ENCODE results near the gene DNAJB14.
A peak's percentile ranks its signal among the peaks of the same experiment; 100 is the strongest.

Gene DNAJB14

GRCh38 chr4:99971453-99972111 is 25.2 kb upstream of the DNAJB14 start:
- H3K4me3 ChIP-seq (ENCODE audit: low read depth in 1 of 2, low read length in 2 of 2) = no peak overlapping the region
- no peak for DNase-seq
- H3K9me3 ChIP-seq (ENCODE audit: insufficient read depth, low read length, severe bottlenecking) = no peaks in the 10 kb centered on the region
- TF ChIP-seq EZH2 (IDR thresholded peaks at IDR 0.05; ENCODE audit: borderline replicate concordance, low read depth, low read length, severe bottlenecking) = no peak
- TF ChIP-seq CTCF (IDR thresholded peaks at IDR 0.05; ENCODE audit: borderline replicate concordance, extremely low read depth, low read length, poor library complexity, severe bottlenecking) = no peak
- no peaks in the 10 kb centered on the region for H4K20me1 ChIP-seq (ENCODE audit: insufficient read depth, low read length)
- H3K27ac ChIP-seq (ENCODE audit: low read length) = peak overlapping the region; percentile 9; the same call in 1 of the 2 replicates
- H2AFZ ChIP-seq (ENCODE audit: low read depth, low read length) = no peak overlapping the region
- no peaks in the 10 kb centered on the region for H3K27me3 ChIP-seq (ENCODE audit: insufficient read depth, low read length, poor library complexity)
- no peaks in the 10 kb centered on the region for H3K36me3 ChIP-seq (ENCODE audit: insufficient read depth, low read length)
- H3K79me2 ChIP-seq (ENCODE audit: insufficient read depth, low read length) = no peaks in the 10 kb centered on the region
- H3K4me1 ChIP-seq (ENCODE audit: insufficient read depth, low read length) = peaks cover 5% of the 10 kb centered on the region
- H3K9ac ChIP-seq (ENCODE audit: low read depth, low read length) = no peak overlapping the region
- H3K4me2 ChIP-seq (ENCODE audit: insufficient read depth, low read length) = no peak overlapping the region
- no peak for ATAC-seq (ENCODE audit: insufficient read depth, low read depth)

GRCh38 chr4:99968330-99968729 is 21.9 kb upstream of the DNAJB14 start:
- TF ChIP-seq CTCF (IDR thresholded peaks at IDR 0.05; ENCODE audit: borderline replicate concordance, extremely low read depth, low read length, poor library complexity, severe bottlenecking) = no peak
- no peak for TF ChIP-seq EZH2 (IDR thresholded peaks at IDR 0.05; ENCODE audit: borderline replicate concordance, low read depth, low read length, severe bottlenecking)
- Histone ChIP-seq H3K4me2 (ENCODE audit: insufficient read depth, low read length) (no peak overlapping the region), H2AFZ (ENCODE audit: low read depth, low read length) (peak overlapping the region; percentile 54; the same call in 1 of the 2 replicates), H3K4me3 (ENCODE audit: low read depth in 1 of 2, low read length in 2 of 2) (no peak overlapping the region), H4K20me1 (ENCODE audit: insufficient read depth, low read length) (no peaks in the 10 kb centered on the region), H3K27ac (ENCODE audit: low read length) (no peak overlapping the region), H3K4me1 (ENCODE audit: insufficient read depth, low read length) (peaks cover 31% of the 10 kb centered on the region), H3K79me2 (ENCODE audit: insufficient read depth, low read length) (no peaks in the 10 kb centered on the region), H3K9ac (ENCODE audit: low read depth, low read length) (no peak overlapping the region), H3K9me3 (ENCODE audit: insufficient read depth, low read length, severe bottlenecking) (no peaks in the 10 kb centered on the region), H3K36me3 (ENCODE audit: insufficient read depth, low read length) (no peaks in the 10 kb centered on the region), H3K27me3 (ENCODE audit: insufficient read depth, low read length, poor library complexity) (no peaks in the 10 kb centered on the region)
- DNase-seq = no peak
- ATAC-seq (ENCODE audit: insufficient read depth, low read depth) = no peak

- no peak overlapping the region for H3K4me2 ChIP-seq (ENCODE audit: insufficient read depth, low read length)
- no peaks in the 10 kb centered on the region for H3K36me3 ChIP-seq (ENCODE audit: insufficient read depth, low read length)
- no peak overlapping the region for H3K4me3 ChIP-seq (ENCODE audit: low read depth in 1 of 2, low read length in 2 of 2)
- no peaks in the 10 kb centered on the region for H4K20me1 ChIP-seq (ENCODE audit: insufficient read depth, low read length)
- peak overlapping the region; percentile 50; the same call in 1 of the 2 replicates for H3K9ac ChIP-seq (ENCODE audit: low read depth, low read length)
- no peak overlapping the region for H2AFZ ChIP-seq (ENCODE audit: low read depth, low read length)
- no peaks in the 10 kb centered on the region for H3K27me3 ChIP-seq (ENCODE audit: insufficient read depth, low read length, poor library complexity)
- no peaks in the 10 kb centered on the region for H3K9me3 ChIP-seq (ENCODE audit: insufficient read depth, low read length, severe bottlenecking)
- TF ChIP-seq CTCF (IDR thresholded peaks at IDR 0.05; ENCODE audit: borderline replicate concordance, extremely low read depth, low read length, poor library complexity, severe bottlenecking) (no peak), EZH2 (IDR thresholded peaks at IDR 0.05; ENCODE audit: borderline replicate concordance, low read depth, low read length, severe bottlenecking) (no peak)
- DNase-seq = no peak
- ATAC-seq (ENCODE audit: insufficient read depth, low read depth) = no peak
- peak overlapping the region; percentile 93 for H3K27ac ChIP-seq (ENCODE audit: low read length)
- no peaks in the 10 kb centered on the region for H3K79me2 ChIP-seq (ENCODE audit: insufficient read depth, low read length)
- peaks cover 31% of the 10 kb centered on the region for H3K4me1 ChIP-seq (ENCODE audit: insufficient read depth, low read length)
Measured at GRCh38 chr4:99966692-99967091, 20.3 kb upstream of the DNAJB14 start.
